ENCODE measurements around the gene EFCAB12. TPM values are rescaled to one million over a fixed set of nuclear protein-coding genes. Genes with fewer than 3 reads are reported as not detected.
"Not testable (repeated sequence)": the region's sequence is repeated elsewhere in the genome, so short reads cannot be mapped to it uniquely, and the experiment has no call there.

Gene EFCAB12
- polyA plus RNA-seq, 1 experiment: 0.07 TPM

DNA sequence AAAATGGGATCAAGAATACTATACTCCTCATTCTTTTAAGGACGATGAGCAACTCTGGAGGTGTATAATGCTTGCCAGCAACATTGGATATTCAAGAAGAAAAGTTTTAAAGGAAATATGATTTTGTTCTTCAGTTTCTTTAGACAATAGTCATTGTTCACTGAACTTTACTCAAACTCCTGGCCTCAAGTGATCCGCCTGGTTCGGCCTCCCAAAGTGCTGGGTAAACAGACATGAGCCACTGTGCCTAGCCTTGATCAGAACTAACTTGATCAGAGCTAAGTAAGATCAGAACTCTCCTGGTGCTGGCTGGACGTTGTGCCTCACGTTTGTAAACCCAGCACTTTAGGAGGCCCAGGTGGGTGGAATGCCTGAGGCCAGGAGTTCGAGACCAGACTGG lies 12.6 kb downstream of the EFCAB12 start:
- CTCF ChIA-PET: no interaction called here
- POLR2A ChIA-PET: no interaction called here
- Histone ChIP-seq H3K27ac (ENCODE audit: low read depth, low read length) (no peak overlapping the region), H3K4me3 (ENCODE audit: low read depth, low read length) (no peak overlapping the region), H3K27me3 (ENCODE audit: control insufficient read depth, insufficient read depth, low read length) (no peaks in the 10 kb centered on the region), H3K9me3 (ENCODE audit: control insufficient read depth, insufficient read depth, low read length) (no peaks in the 10 kb centered on the region)
- no peak for DNase-seq (ENCODE audit: low read depth, low spot score)
- TF ChIP-seq, protein P1, sequence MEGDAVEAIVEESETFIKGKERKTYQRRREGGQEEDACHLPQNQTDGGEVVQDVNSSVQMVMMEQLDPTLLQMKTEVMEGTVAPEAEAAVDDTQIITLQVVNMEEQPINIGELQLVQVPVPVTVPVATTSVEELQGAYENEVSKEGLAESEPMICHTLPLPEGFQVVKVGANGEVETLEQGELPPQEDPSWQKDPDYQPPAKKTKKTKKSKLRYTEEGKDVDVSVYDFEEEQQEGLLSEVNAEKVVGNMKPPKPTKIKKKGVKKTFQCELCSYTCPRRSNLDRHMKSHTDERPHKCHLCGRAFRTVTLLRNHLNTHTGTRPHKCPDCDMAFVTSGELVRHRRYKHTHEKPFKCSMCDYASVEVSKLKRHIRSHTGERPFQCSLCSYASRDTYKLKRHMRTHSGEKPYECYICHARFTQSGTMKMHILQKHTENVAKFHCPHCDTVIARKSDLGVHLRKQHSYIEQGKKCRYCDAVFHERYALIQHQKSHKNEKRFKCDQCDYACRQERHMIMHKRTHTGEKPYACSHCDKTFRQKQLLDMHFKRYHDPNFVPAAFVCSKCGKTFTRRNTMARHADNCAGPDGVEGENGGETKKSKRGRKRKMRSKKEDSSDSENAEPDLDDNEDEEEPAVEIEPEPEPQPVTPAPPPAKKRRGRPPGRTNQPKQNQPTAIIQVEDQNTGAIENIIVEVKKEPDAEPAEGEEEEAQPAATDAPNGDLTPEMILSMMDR (IDR thresholded peaks at IDR 0.05; ENCODE audit: low read depth, low read length): no peak

DNA sequence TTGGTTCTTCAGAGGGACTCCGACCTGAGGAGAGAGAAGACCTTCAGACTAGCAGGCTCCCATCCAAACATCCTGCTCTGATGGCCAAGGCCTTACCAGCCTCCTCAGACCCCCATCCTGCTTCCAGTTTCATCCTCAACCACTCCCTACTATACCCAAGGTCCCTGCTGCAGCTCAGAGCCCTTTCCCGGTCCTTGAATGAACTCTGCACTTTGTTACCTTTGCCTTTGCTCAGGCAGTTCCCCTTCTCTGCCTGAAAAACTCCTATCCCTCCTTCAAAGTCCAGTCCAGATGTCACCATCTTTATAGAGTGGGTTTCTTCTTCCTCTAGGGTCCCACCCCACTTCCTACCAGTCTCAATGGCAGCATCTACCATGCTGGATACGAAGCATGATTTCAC lies 13.1 kb downstream of the EFCAB12 start:
- no peak overlapping the region for H3K4me3 ChIP-seq (ENCODE audit: low read depth, low read length)
- H3K27ac ChIP-seq (ENCODE audit: low read depth, low read length): no peak overlapping the region
- TF ChIP-seq, protein P1 (IDR thresholded peaks at IDR 0.05; ENCODE audit: low read depth, low read length): no peak
- H3K9me3 ChIP-seq (ENCODE audit: control insufficient read depth, insufficient read depth, low read length): no peaks in the 10 kb centered on the region
- POLR2A ChIA-PET: no interaction called here
- no peaks in the 10 kb centered on the region for H3K27me3 ChIP-seq (ENCODE audit: control insufficient read depth, insufficient read depth, low read length)
- CTCF ChIA-PET: interaction anchor here (3.7 kb wide), 1 partner anchor 32 kb away, joined by 20 read pairs; no protein-coding TSS in a partner anchor
- no peak for DNase-seq (ENCODE audit: low read depth, low spot score)

DNA sequence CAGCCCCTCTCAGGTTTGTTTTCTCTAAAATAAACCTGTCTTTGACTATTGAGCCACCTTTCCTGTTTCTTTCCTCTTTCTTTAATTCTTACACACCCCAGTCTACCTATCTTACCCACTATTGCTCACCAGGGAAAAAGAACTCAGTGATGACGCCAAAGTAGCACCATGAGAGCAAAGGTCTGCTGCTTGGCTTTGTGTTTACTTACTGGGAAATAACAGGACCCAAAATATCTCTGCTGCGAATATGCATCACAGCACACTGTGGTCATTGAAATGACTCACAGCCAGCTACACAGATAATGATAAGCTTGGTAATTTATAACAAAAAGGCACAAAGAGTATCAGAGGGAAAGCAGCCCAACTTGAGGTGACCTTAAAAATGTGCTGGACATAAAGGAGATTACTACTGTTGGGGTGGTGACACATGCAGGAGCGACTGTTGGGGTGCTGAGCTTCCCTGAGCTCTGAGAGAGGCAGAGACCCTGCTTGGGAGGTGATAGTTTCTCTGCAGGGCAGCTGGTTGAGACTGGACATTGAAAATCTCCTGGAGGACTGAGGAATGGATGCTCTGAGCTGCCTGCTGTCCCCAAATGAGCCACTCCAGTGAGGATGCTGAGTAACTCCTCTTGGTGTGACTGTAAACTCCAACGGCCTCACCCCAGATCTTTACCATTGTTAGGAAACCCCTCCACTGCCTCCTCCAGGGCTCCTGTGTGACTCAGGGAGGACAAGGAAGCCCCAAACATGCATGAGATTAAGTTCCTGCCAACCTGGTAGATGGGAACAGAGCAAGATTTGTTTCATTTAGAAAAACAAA lies 14.5 kb downstream of the EFCAB12 start:
- CTCF ChIA-PET: interaction anchor here (1.3 to 3.7 kb wide), 2 partner anchors 9 to 31 kb away, joined by 3 to 20 read pairs; no protein-coding TSS in a partner anchor
- Histone ChIP-seq H3K9me3 (ENCODE audit: control insufficient read depth, insufficient read depth, low read length) (no peaks in the 10 kb centered on the region), H3K27me3 (ENCODE audit: control insufficient read depth, insufficient read depth, low read length) (no peaks in the 10 kb centered on the region), H3K4me3 (ENCODE audit: low read depth, low read length) (no peak overlapping the region), H3K27ac (ENCODE audit: low read depth, low read length) (peak overlapping the region; percentile 96)
- TF ChIP-seq, protein P1 (IDR thresholded peaks at IDR 0.05; ENCODE audit: low read depth, low read length): no peak
- DNase-seq (ENCODE audit: low read depth, low spot score): peak; percentile 88
- POLR2A ChIA-PET: interaction anchor here (0.9 to 1.9 kb wide), 5 partner anchors 9 to 26 kb away, joined by 3 to 7 read pairs (median 5); partner anchors contain the start of genes EFCAB12, IFT122 and MBD4

DNA sequence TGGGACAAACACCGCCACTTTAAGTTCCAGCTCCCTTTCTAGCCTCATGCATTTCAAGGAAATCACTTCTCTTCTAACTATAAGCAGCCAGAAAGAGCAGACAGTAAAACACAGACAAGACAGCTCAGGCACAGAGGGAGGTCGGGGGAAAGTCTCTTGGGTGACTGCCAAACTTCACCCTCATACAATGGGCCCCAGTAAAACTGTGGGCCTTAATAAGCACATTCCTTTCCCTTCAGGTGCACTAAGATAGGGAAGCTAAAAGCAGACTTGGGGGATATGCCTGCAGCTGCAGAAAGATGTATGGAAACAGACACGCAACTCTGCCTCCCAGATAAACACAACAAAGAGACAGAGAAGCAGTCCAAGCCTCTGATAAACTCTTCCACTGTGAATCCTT lies 15.2 kb downstream of the EFCAB12 start:
- H3K4me3 ChIP-seq (ENCODE audit: low read depth, low read length); DNase-seq (ENCODE audit: low read depth, low spot score); H3K27me3 ChIP-seq (ENCODE audit: control insufficient read depth, insufficient read depth, low read length); H3K9me3 ChIP-seq (ENCODE audit: control insufficient read depth, insufficient read depth, low read length): not testable (repeated sequence)
- ChIA-PET POLR2A (interaction anchor here (0.9 to 1.9 kb wide), 6 partner anchors 10 to 97 kb away, joined by 3 to 7 read pairs (median 6); partner anchors contain the start of genes EFCAB12, IFT122 and MBD4), CTCF (interaction anchor here (1.0 to 3.7 kb wide), 3 partner anchors 13 to 77 kb away, joined by 3 to 20 read pairs (median 8); no protein-coding TSS in a partner anchor)
- peak overlapping the region; percentile 96 for H3K27ac ChIP-seq (ENCODE audit: low read depth, low read length)

DNA sequence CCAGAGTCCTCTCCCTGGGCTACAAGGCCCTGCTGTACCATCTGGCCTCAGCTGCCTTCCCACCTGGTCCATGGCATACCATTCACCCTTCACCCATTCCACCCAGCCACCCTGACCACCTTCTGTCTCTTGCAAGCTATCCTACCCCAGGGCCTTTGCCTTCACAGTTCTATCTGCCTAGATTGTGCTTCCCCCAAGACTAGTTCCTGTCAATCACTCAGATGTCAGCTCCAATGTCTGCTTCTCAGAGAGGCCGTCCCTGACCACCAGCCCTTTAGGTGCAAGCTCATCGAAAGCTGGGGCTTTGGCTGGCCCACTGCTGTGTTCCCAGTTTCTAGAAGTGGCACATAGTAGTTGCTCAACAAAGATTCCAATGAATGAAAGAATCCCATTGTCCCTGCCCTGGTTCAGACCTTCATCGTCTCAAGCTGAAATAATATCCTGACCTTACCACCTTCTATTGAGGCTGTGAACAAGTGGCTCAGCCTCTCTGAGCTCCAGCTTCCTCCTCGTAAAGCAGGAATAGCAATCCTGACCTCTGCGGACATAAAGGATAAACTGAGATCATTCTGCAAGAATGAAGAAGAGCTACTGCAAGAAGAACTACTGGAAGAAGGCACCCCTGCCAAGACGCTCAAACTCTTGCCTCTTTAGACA lies 15.8 kb downstream of the EFCAB12 start:
- ChIA-PET POLR2A (interaction anchor here (1.1 to 1.9 kb wide), 4 partner anchors 14 to 96 kb away, joined by 3 to 7 read pairs (median 4); partner anchors contain the start of gene EFCAB12), CTCF (interaction anchor here (1.0 to 3.7 kb wide), 3 partner anchors 13 to 78 kb away, joined by 3 to 20 read pairs (median 8); no protein-coding TSS in a partner anchor)
- peak; percentile 58 for DNase-seq (ENCODE audit: low read depth, low spot score)

More for the DNA sequence above, 15.8 kb downstream of the EFCAB12 start:
- TF ChIP-seq, protein P1 (IDR thresholded peaks at IDR 0.05; ENCODE audit: low read depth, low read length): no peak
- no peaks in the 10 kb centered on the region for H3K9me3 ChIP-seq (ENCODE audit: control insufficient read depth, insufficient read depth, low read length)
- no peak overlapping the region; the same call in 1 of the 2 replicates for H3K4me3 ChIP-seq (ENCODE audit: low read depth, low read length)
- H3K27me3 ChIP-seq (ENCODE audit: control insufficient read depth, insufficient read depth, low read length): no peaks in the 10 kb centered on the region
- peak overlapping the region; percentile 96 for H3K27ac ChIP-seq (ENCODE audit: low read depth, low read length)
